NCI-H128 (cell line): ENCODE data around the gene GIMAP8.

Experiments
- DNase-seq: peaks from one replicate; lab custom pipeline; 2025; ENCODE audit not compliant: unreplicated experiment; lab: John Stamatoyannopoulos, UW

The GIMAP8 gene

GRCh38 chr7:150450491-150451001 is at the start of gene GIMAP8:
GIMAP8 (plus strand) TSS chr7:150450630; CDS start chr7:150466699, 16,069 bp downstream.
- no peak for DNase-seq

GRCh38 chr7:150400788-150401423 is 49.5 kb upstream of the GIMAP8 start:
- DNase-seq: no peak

GRCh38 chr7:150401424-150401790 is 49.0 kb upstream of the GIMAP8 start:
- DNase-seq: no peak

GRCh38 chr7:150401861-150402631 is 48.4 kb upstream of the GIMAP8 start:
- no peak for DNase-seq

GRCh38 chr7:150402671-150403321 is 47.6 kb upstream of the GIMAP8 start:
- DNase-seq: no peak

- DNase-seq: no peak
Measured at GRCh38 chr7:150403376-150404171, 46.9 kb upstream of the GIMAP8 start.

GRCh38 chr7:150404172-150404804 is 46.1 kb upstream of the GIMAP8 start:
- DNase-seq: no peak

GRCh38 chr7:150404805-150405583 is 45.4 kb upstream of the GIMAP8 start:
- peak; percentile 44 for DNase-seq

GRCh38 chr7:150405584-150406311 is 44.7 kb upstream of the GIMAP8 start:
- no peak for DNase-seq

GRCh38 chr7:150406312-150406566 is 44.2 kb upstream of the GIMAP8 start:
- no peak for DNase-seq

- no peak for DNase-seq
Measured at GRCh38 chr7:150406567-150407421, 43.6 kb upstream of the GIMAP8 start.

- no peak for DNase-seq
Measured at GRCh38 chr7:150407588-150408392, 42.6 kb upstream of the GIMAP8 start.

GRCh38 chr7:150408393-150409299 is 41.8 kb upstream of the GIMAP8 start:
- no peak for DNase-seq

- DNase-seq: no peak
Measured at GRCh38 chr7:150409300-150410030, 41.0 kb upstream of the GIMAP8 start.

- DNase-seq: no peak
Measured at GRCh38 chr7:150410131-150410530, 40.3 kb upstream of the GIMAP8 start.
